Sigmoid colon (tissue), 7 donors: ENCODE results near the gene MORC2. TPM values are rescaled to one million over a fixed set of nuclear protein-coding genes. Genes with fewer than 3 reads are reported as not detected.

Source experiments
- DNase-seq: peaks from one replicate; pipeline ENCODE4 v3.0.0-alpha.2; 2019
- H3K27ac ChIP-seq, 4 donors: fragments of 200-600 bp; sonication (generic); one replicate each; pipeline ENCODE4 v1.5.1; 2016 to 2019; ENCODE audit warnings: mild to moderate bottlenecking in 1 of 4
- H3K27me3 ChIP-seq, 3 donors: fragments of 200-600 bp; sonication (generic); one replicate each; pipeline ENCODE4 v1.5.1; 2019; ENCODE audit warnings: mild to moderate bottlenecking in 1 of 3
- H3K36me3 ChIP-seq, 4 donors: fragments of 200-600 bp; sonication (generic); one replicate each; pipeline ENCODE4 v1.5.1; 2016 to 2019
- H3K4me1 ChIP-seq, 4 donors: fragments of 200-600 bp; sonication (generic); one replicate each; pipeline ENCODE4 v1.5.1; 2017 to 2019
- H3K4me3 ChIP-seq, 4 donors: fragments of 200-600 bp; sonication (generic); one replicate each; pipeline ENCODE4 v1.5.1; 2017 to 2019; ENCODE audit warnings: mild to moderate bottlenecking in 2 of 4, moderate library complexity in 1 of 4
- H3K9me3 ChIP-seq, 4 donors: fragments of 200-600 bp in 3 of 4; sonication (generic) in 3 of 4; one replicate each; pipeline versions ENCODE4 v1.5.1 to v1.6.1; 2013 to 2019
- CTCF ChIP-seq, 4 experiments: fragments of 450-650 bp in 3 of 4; fragments of 200-600 bp in 1 of 4; IDR thresholded peaks; one replicate each; pipeline ENCODE4 v1.5.1; 2016 to 2019; ENCODE audit warnings: antibody characterized with exemption in 4 of 4, mild to moderate bottlenecking in 3 of 4, moderate library complexity in 2 of 4
- EP300 ChIP-seq, 4 donors: sonication (generic); formaldehyde crosslinking; IDR thresholded peaks; one replicate each; pipeline ENCODE4 v1.6.1; 2017; ENCODE audit warnings: antibody characterized with exemption in 4 of 4
- POLR2A ChIP-seq, 2 donors: fragments of 450-650 bp; IDR thresholded peaks; one replicate each; pipeline ENCODE4 v1.6.1; 2016; ENCODE audit warnings: antibody characterized with exemption in 2 of 2, mild to moderate bottlenecking in 2 of 2, moderate library complexity in 2 of 2
- POLR2AphosphoS5 ChIP-seq, 4 donors: sonication (generic); formaldehyde crosslinking; IDR thresholded peaks; one replicate each; pipeline ENCODE4 v1.6.1; 2017; ENCODE audit warnings: antibody characterized with exemption in 4 of 4
- WGBS, 2 donors: extraction: QIAGEN DNeasy Blood & Tissue Kit; methylation state at CpG; one replicate each; pipeline ENCODE4 v1.1.7; 2013; 5-methylcytosine and 5-hydroxymethylcytosine counted together
- intact Hi-C: fragments of 100-400 bp; cut with DNase I; formaldehyde crosslinking; loops from one replicate; pipeline ENCODE4 v1.15.1; 2023
- polyA plus RNA-seq, 3 donors: library from polyadenylated mRNA; stranded (reverse); fragments of 200-250 nt; gene quantifications; one replicate each; pipeline ENCODE4 v1.2.3, GENCODE V29; 2013
- total RNA-seq, 4 donors: library from RNA; depleted of rRNA; stranded (reverse); fragments of >200 nt; gene quantifications; one replicate each; pipeline ENCODE4 v1.1.0, GENCODE V29; 2016
- donor health status: healthy with polysubstance abuse.
- donor health status: Bipolar disorder and iron deficiency.
- donor health status: healthy.

Gene MORC2
- total and polyA plus RNA-seq, 7 donors: 4.6 to 42.1 (median 15.0) TPM

GRCh38 chr22:30933457-30933856 is 35.1 kb downstream of the MORC2 start:
- TF ChIP-seq POLR2AphosphoS5 (IDR thresholded peaks at IDR 0.05) (no peak), POLR2A (IDR thresholded peaks at IDR 0.05) (no peak), CTCF (IDR thresholded peaks at IDR 0.05) (no peak), EP300 (IDR thresholded peaks at IDR 0.05) (no peak)
- no peak for DNase-seq
- 90 to 92% methylated on average over 7 of the region's 7 CpGs for WGBS, 2 donors
- Histone ChIP-seq H3K27ac (no peak overlapping the region), H3K27me3 (no peaks in the 10 kb centered on the region), H3K4me3 (no peak overlapping the region), H3K9me3 (no peaks in the 10 kb centered on the region), H3K36me3 (peaks cover 46 to 100% (median 79%) of the 10 kb centered on the region in 4 donors), H3K4me1 (no peaks in the 10 kb centered on the region)
- intact Hi-C loops: no loop called here

GRCh38 chr22:30932661-30933060 is 35.9 kb downstream of the MORC2 start:
- intact Hi-C loops: no loop called here
- Histone ChIP-seq H3K27me3 (no peaks in the 10 kb centered on the region), H3K27ac (no peak overlapping the region), H3K9me3 (no peaks in the 10 kb centered on the region), H3K36me3 (peaks cover 46 to 100% (median 81%) of the 10 kb centered on the region in 4 donors), H3K4me1 (no peaks in the 10 kb centered on the region), H3K4me3 (no peak overlapping the region)
- 96% methylated on average over 16 of the region's 16 CpGs for WGBS, 2 donors
- DNase-seq: no peak
- no peak for TF ChIP-seq EP300 (IDR thresholded peaks at IDR 0.05)
- TF ChIP-seq CTCF (IDR thresholded peaks at IDR 0.05): no peak
- TF ChIP-seq POLR2A (IDR thresholded peaks at IDR 0.05): no peak
- no peak for TF ChIP-seq POLR2AphosphoS5 (IDR thresholded peaks at IDR 0.05)

- WGBS, 2 donors: 93 to 96% methylated on average over 4 of the region's 4 CpGs
Observed at GRCh38 chr22:30931541-30932300, 36.9 kb downstream of the MORC2 start.

GRCh38 chr22:30930228-30930627 is 38.3 kb downstream of the MORC2 start:
- Histone ChIP-seq H3K27me3 (no peaks in the 10 kb centered on the region), H3K36me3 (peaks cover 38 to 100% (median 65%) of the 10 kb centered on the region in 4 donors), H3K4me3 (no peak overlapping the region), H3K9me3 (no peaks in the 10 kb centered on the region), H3K27ac (no peak overlapping the region), H3K4me1 (no peaks in the 10 kb centered on the region)
- DNase-seq: no peak
- 95 to 96% methylated on average over 3 of the region's 3 CpGs for WGBS, 2 donors
- intact Hi-C loops: no loop called here
- TF ChIP-seq POLR2A (IDR thresholded peaks at IDR 0.05) (no peak), POLR2AphosphoS5 (IDR thresholded peaks at IDR 0.05) (no peak), EP300 (IDR thresholded peaks at IDR 0.05) (no peak), CTCF (IDR thresholded peaks at IDR 0.05) (no peak)

More at GRCh38 chr22:30931541-30932300, 36.9 kb downstream of the MORC2 start:
- Histone ChIP-seq H3K36me3 (peaks cover 40 to 100% (median 76%) of the 10 kb centered on the region in 4 donors), H3K4me3 (no peak overlapping the region), H3K27ac (no peak overlapping the region), H3K27me3 (no peaks in the 10 kb centered on the region), H3K9me3 (no peaks in the 10 kb centered on the region), H3K4me1 (no peaks in the 10 kb centered on the region)
- intact Hi-C loops: no loop called here
- DNase-seq: no peak
- TF ChIP-seq POLR2A (IDR thresholded peaks at IDR 0.05): no peak
- no peak for TF ChIP-seq EP300 (IDR thresholded peaks at IDR 0.05)
- TF ChIP-seq POLR2AphosphoS5 (IDR thresholded peaks at IDR 0.05): no peak
- no peak for TF ChIP-seq CTCF (IDR thresholded peaks at IDR 0.05)
